HepG2 (cell line): ENCODE data around the gene CCL23. TPM values are rescaled to one million over a fixed set of nuclear protein-coding genes. Genes with fewer than 3 reads are reported as not detected.
A peak's percentile ranks its signal among the peaks of the same experiment; 100 is the strongest.

Experiments used
- ATF4 ChIP-seq, 2 experiments: fragments of 450-650 bp in 1 of 2; sonication (generic) in 1 of 2; formaldehyde crosslinking; IDR thresholded peaks; 2 replicates each; pipeline versions ENCODE4 v1.5.0 to v1.8.0; 2020 to 2022; ENCODE audit warnings: mild to moderate bottlenecking in 1 of 2, missing genetic modification reagents in 1 of 2
- HDAC1 ChIP-seq: sonication (generic); formaldehyde crosslinking; IDR thresholded peaks from 2 replicates; pipeline ENCODE4 v1.5.1; 2020; ENCODE audit warnings: mild to moderate bottlenecking, missing genetic modification reagents
- HMGXB4 ChIP-seq, 2 experiments: sonication (generic) in 1 of 2; formaldehyde crosslinking in 1 of 2; IDR thresholded peaks; 2 replicates each; pipeline versions ENCODE4 v1.4.0 to v1.6.1; 2018 to 2020; ENCODE audit warnings: missing genetic modification reagents in 2 of 2, borderline replicate concordance in 1 of 2, low read depth in 1 of 2, mild to moderate bottlenecking in 1 of 2, missing biosample characterization in 1 of 2
- KAT8 ChIP-seq: IDR thresholded peaks from 2 replicates; pipeline ENCODE4 v1.6.1; 2016; ENCODE audit warnings: missing genetic modification reagents, missing compliant biosample characterization
- MATR3 ChIP-seq: sonication (generic); formaldehyde crosslinking; IDR thresholded peaks from 2 replicates; pipeline ENCODE4 v1.4.0; 2020; ENCODE audit warnings: missing genetic modification reagents
- NCOA1 ChIP-seq: sonication (generic); formaldehyde crosslinking; IDR thresholded peaks from 2 replicates; pipeline ENCODE4 v1.9.0; 2021; ENCODE audit warnings: missing genetic modification reagents
- POGZ ChIP-seq: sonication (generic); formaldehyde crosslinking; IDR thresholded peaks from 2 replicates; pipeline ENCODE4 v1.4.0; 2020; ENCODE audit warnings: mild to moderate bottlenecking, missing genetic modification reagents
- SIN3A ChIP-seq: IDR thresholded peaks from 2 replicates; pipeline ENCODE4 v1.6.1; 2011; ENCODE audit warnings: low read depth, mild to moderate bottlenecking, control low read depth, low read length, borderline replicate concordance
- TAF15 ChIP-seq: fragments of 200-400 bp; formaldehyde crosslinking; IDR thresholded peaks from one replicate; pipeline ENCODE4 v1.6.1; 2018; ENCODE audit warnings: mild to moderate bottlenecking, low read depth, low read length; ENCODE audit not compliant: poor library complexity, severe bottlenecking
- TFDP2 ChIP-seq: sonication (generic); formaldehyde crosslinking; IDR thresholded peaks from 2 replicates; pipeline ENCODE4 v1.4.0; 2020; ENCODE audit warnings: missing genetic modification reagents
- TMF1 ChIP-seq: sonication (generic); formaldehyde crosslinking; IDR thresholded peaks from 2 replicates; pipeline ENCODE4 v1.8.1; 2022; ENCODE audit warnings: low read depth, missing genetic modification reagents
- TRAFD1 ChIP-seq: sonication (generic); formaldehyde crosslinking; IDR thresholded peaks from 2 replicates; pipeline ENCODE4 v1.5.1; 2020; ENCODE audit warnings: missing genetic modification reagents, mild to moderate bottlenecking, borderline replicate concordance
- ZNF142 ChIP-seq: sonication (generic); formaldehyde crosslinking; IDR thresholded peaks from 2 replicates; pipeline ENCODE4 v1.4.0; 2020; ENCODE audit warnings: missing genetic modification reagents
- ZNF230 ChIP-seq: sonication (generic); formaldehyde crosslinking; IDR thresholded peaks from 2 replicates; pipeline ENCODE4 v1.4.0; 2020; ENCODE audit warnings: mild to moderate bottlenecking, missing genetic modification reagents
- ZNF30 ChIP-seq: sonication (generic); formaldehyde crosslinking; IDR thresholded peaks from 2 replicates; pipeline ENCODE4 v1.5.0; 2020; ENCODE audit warnings: mild to moderate bottlenecking, missing genetic modification reagents
- ZNF639 ChIP-seq: conservative IDR thresholded peaks from 2 replicates; pipeline ENCODE4 v1.6.1; 2018; ENCODE audit warnings: missing genetic modification reagents
- polyA plus RNA-seq, 8 experiments: library from polyadenylated mRNA; depleted of rRNA in 3 of 8; stranded (reverse) in 7 of 8; unstranded in 1 of 8; fragments of >200 nt; fragmentation: Illumina TruSeq in 4 of 8; extraction: Trizol in 4 of 8; gene quantifications; 2 replicates each; pipeline versions ENCODE4 v1.2.1 to v1.2.3, GENCODE V29; 2011 to 2016; ENCODE audit warnings: low read depth in 4 of 8, missing spikeins in 1 of 8, mixed read lengths in 1 of 8; ENCODE audit not compliant: insufficient read depth in 1 of 8
- total RNA-seq, 5 experiments: library from RNA; depleted of rRNA; stranded (reverse); fragments of >200 nt; fragmentation: Illumina TruSeq; extraction: Trizol; gene quantifications; 2 replicates each; pipeline ENCODE4 v1.2.3, GENCODE V29; 2016; ENCODE audit warnings: low read depth in 1 of 5

CCL23 gene
- total and polyA plus RNA-seq, 2 of the 13 experiments (the other 11 are each of a cell fraction or from before 2014, with no cell fraction given), result not detected

- TF ChIP-seq HMGXB4 (CRISPR knock-in tag; IDR thresholded peaks at IDR 0.05; ENCODE audit: borderline replicate concordance in 1 of 2, low read depth in 1 of 2) (peak in 1 of 2 experiments; percentile 71; a peak in 2 of 4 replicates), ZNF142 (CRISPR knock-in tag) (no peak), MATR3 (CRISPR knock-in tag) (no peak), ATF4 (CRISPR knock-in tag; IDR thresholded peaks at IDR 0.05) (no peak), KAT8 (CRISPR knock-in tag) (peak; percentile 44; the same call in 1 of the 2 replicates), ZNF230 (CRISPR knock-in tag) (0 out of 2 replicates have a peak, but pooled peaks have one; percentile 56), TFDP2 (CRISPR knock-in tag) (0 out of 2 replicates have a peak, but pooled peaks have one; percentile 33), ZNF639 (CRISPR knock-in tag) (0 out of 2 replicates have a peak, but pooled peaks have one; percentile 49), TAF15 (no peak), ZNF30 (CRISPR knock-in tag) (no peak), TMF1 (no peak), TRAFD1 (no peak), HDAC1 (CRISPR knock-in tag) (peak; percentile 50; the same call in 1 of the 2 replicates), SIN3A (no peak), NCOA1 (no peak), POGZ (peak; percentile 44; the same call in 1 of the 2 replicates)
Observed at GRCh38 chr17:35981908-35982330, 35.9 kb downstream of the CCL23 start (continued).
